OCI-M2 (cell line): ENCODE data around the gene DTD2.

Experiments used
- DNase-seq: peaks from one replicate; lab custom pipeline; 2025; ENCODE audit not compliant: unreplicated experiment; lab: John Stamatoyannopoulos, UW

DTD2 gene

DNA sequence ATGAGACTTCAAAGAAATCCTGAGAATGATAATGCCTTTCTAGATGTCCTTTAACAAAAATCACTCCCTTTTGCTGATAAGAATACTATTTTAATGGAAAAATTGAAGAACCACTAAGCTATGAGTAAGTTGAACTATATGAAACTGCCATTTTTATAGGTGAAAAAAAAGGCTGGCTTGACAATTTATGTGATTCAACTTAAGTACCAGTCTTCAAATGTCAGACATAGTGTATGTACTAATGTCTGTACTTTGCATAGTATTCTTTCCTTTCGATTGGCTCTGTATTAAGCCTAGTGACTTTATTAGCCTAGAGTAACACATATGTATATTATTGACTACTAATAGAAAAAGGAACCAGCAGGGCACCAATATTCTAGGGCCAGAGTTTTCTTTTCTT, 48.9 kb downstream of the DTD2 start:
- DNase-seq = no peak

DNA sequence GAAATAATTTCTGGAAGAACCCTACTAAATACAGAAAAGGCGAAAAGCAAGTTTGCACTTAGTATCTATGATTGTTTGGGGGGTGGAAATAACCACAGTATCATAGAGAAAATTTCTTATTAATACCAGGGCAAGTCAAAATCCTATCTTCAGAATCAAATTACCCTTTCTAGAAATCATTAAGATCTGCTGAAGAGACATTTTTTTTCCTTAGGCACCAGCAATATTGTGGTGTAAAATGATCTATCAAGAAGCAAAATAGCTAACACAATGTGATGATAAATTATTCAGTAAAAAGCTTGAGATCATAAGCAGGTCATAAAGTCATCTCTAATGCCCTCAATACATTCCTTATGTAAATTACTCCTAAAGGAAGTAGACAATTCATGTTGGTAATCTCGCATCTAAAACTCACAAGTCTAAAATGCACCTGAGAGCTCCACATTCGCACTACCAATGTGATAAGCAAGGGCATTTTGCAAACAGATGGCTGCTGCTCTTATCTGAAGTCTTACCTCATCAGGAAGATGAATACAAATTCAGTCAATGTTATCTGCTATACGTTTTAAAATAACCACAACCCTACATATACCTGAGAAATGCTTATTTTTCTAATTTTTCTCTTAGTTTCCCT, 51.6 kb downstream of the DTD2 start:
- DNase-seq = no peak

DNA sequence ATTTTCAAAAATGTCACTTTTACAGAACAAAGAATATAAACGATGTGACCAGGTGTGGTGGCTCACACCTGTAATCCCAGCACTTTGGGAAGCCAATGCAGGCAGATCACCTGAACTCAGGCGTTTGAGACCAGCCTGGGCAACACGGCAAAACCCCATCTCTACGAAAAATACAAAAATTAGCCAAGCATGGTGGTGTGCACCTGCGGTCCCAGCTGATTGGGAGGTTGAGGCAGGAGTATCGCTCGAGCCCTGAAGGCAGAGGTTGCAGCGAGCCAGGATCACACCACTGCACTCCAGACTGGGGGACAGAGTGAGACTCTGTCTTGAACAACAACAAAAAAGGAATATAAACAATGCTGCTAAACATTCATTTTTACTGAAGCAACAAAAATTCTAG, 52.2 kb downstream of the DTD2 start:
- DNase-seq = no peak

DNA sequence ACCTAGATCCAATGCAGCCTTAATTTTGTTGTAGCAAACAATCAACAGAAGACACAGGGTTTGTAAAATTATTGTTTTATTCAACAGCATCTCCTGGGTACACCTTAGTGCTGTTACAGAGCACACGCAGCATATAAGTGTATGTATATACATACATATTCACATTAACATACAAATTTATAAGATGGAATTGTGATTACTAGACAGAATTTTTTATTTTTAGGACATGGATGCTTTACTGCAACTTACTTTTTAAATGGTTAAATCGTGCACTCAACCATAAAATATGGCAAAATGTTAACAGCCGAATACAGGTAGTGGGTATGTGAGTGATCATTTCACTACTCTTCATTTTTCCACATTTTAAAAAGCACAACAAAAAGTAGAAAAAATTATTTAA, 53.6 kb downstream of the DTD2 start:
- DNase-seq = no peak

DNA sequence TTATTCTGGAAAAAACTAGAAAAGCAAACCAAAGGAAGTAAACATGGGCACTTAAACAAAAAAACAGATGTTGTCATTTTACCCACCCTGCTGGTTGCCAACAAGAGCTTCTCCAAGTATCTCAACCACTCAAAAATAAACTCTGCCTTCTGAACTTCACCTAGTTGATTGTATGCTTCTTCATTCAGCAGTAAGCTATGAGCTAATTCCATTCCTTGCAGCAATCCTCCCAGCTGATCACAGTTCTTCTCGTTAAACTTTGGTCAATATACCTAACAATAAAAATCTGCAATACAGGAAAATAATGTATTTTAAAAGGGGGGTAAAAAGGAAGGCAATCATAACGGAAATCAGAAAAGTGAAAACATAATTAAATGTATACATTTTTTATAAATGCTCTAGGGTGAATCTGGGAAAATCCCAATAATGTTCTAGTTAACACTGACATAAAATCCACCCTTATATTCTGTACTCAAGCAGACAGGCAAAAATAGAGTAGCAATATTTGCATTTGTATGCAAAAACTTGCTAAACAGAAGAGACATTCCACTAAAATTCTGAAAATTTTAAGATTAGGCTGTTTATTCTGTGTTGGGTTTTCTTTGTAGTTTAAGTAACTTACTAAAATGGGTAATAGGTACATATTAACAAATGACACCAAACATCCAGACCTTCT, 54.4 kb downstream of the DTD2 start:
- DNase-seq = no peak

DNA sequence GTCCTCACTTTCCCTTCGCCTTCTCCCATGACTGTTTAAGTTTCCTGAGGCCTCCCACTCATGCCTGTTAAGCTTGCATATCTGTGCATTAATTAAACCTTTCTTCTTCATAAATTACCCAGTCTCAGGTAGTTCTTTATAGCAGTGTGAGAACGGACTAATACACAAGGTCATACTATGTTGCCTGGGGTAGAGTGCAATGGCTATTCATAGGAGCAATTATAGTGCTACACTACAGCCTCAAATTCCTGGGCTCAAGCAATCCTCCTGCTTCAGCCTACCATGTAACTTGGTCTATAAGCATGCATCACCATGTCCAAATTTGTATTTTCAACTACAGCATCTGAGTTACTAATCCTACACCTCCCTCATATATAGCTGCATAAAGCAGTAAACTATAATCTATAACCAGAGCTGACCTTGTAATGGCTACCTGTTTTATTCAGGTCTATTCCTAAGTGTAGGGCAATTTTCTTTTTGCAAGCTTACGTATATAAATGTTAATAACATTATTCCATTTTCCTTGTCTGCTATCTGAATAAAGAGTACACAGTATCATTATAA, 55.9 kb downstream of the DTD2 start:
- no peak for DNase-seq

DNA sequence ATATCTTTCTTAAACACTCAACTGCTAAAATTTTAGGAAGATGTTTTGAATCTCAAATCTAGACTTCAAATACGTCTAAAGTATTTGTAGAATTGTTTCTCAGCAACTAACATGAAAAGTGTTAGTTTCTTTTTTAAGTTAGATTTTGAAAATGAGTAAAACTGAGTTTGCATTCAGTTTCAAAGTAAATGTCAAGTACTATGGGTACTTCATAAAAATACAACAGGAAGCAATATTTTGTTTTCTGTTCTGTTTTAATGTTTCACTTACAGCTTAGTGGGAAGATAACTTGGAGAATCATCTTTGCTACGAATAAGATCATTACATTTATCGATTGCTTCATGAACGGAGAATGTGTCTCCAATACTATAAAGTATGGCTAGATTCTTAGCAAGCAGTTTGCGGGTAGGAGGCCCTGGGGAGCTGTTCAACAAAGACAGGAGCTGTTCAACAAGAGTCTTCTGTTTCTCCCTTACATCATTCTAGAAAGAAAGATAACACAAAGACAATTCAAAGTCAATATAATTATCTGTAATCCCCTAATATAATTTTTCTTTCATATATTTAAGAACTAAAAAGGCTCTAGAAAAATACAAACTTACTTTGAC, 57.2 kb downstream of the DTD2 start:
- no peak for DNase-seq
